SK-N-SH treated with all-trans-retinoic acid at 6 μM for 48 hours (cell line): Measurements from ENCODE around the gene FCAMR.

Experiments
- ATAC-seq: fragments of 200-7000 bp; cut with Tn5 transposase; 3 replicates; pipeline ENCODE4 v1.9.1; 2020; ENCODE audit warnings: mild to moderate bottlenecking, moderate library complexity
- ARNTL ChIP-seq: fragments of 450-650 bp; formaldehyde crosslinking; IDR thresholded peaks from 2 replicates; pipeline ENCODE4 v1.5.0; 2020; ENCODE audit warnings: low read depth, mild to moderate bottlenecking, moderate library complexity, borderline replicate concordance
- BACH2 ChIP-seq: fragments of 250-450 bp; sonication (Bioruptor Pico); IDR thresholded peaks from 2 replicates; pipeline ENCODE4 v1.9.0; 2021; ENCODE audit warnings: mild to moderate bottlenecking, borderline replicate concordance
- CREB5 ChIP-seq: fragments of 250-450 bp; sonication (Bioruptor Pico); IDR thresholded peaks from 2 replicates; pipeline ENCODE4 v1.5.1; 2020; ENCODE audit warnings: low read depth, mild to moderate bottlenecking, moderate library complexity
- CSDC2 ChIP-seq: fragments of 250-450 bp; sonication (Bioruptor Pico); IDR thresholded peaks from 2 replicates; pipeline ENCODE4 v1.5.0; 2020; ENCODE audit warnings: mild to moderate bottlenecking, moderate library complexity
- CSRNP3 ChIP-seq: fragments of 250-450 bp; sonication (Bioruptor Pico); IDR thresholded peaks from 2 replicates; pipeline ENCODE4 v1.5.1; 2021; ENCODE audit warnings: mild to moderate bottlenecking, moderate library complexity
- ESRRG ChIP-seq: fragments of 250-450 bp; sonication (Bioruptor Pico); IDR thresholded peaks from 2 replicates; pipeline ENCODE4 v1.6.1; 2021; ENCODE audit warnings: mild to moderate bottlenecking
- ISL1 ChIP-seq: fragments of 250-450 bp; sonication (Bioruptor Pico); IDR thresholded peaks from 2 replicates; pipeline ENCODE4 v2.1.2; 2022; ENCODE audit warnings: mild to moderate bottlenecking, moderate library complexity
- OSR1 ChIP-seq: fragments of 250-450 bp; sonication (Bioruptor Pico); IDR thresholded peaks from 2 replicates; pipeline ENCODE4 v1.8.0; 2022; ENCODE audit warnings: moderate library complexity, mild to moderate bottlenecking, inconsistent platforms
- PATZ1 ChIP-seq: fragments of 250-450 bp; sonication (Bioruptor Pico); IDR thresholded peaks from 2 replicates; pipeline ENCODE4 v1.8.0; 2020; ENCODE audit warnings: mild to moderate bottlenecking, moderate library complexity, borderline replicate concordance
- POU6F1 ChIP-seq: fragments of 250-450 bp; sonication (Bioruptor Pico); IDR thresholded peaks from 2 replicates; pipeline ENCODE4 v1.8.0; 2021; ENCODE audit warnings: low read depth, mild to moderate bottlenecking, moderate library complexity, borderline replicate concordance
- PPARA ChIP-seq: fragments of 250-450 bp; sonication (Bioruptor Pico); IDR thresholded peaks from 2 replicates; pipeline ENCODE4 v1.5.0; 2020; ENCODE audit warnings: mild to moderate bottlenecking, borderline replicate concordance
- RARB ChIP-seq: fragments of 250-450 bp; sonication (Bioruptor Pico); IDR thresholded peaks from 2 replicates; pipeline ENCODE4 v1.8.0; 2021; ENCODE audit warnings: mild to moderate bottlenecking, moderate library complexity
- SNAI2 ChIP-seq: fragments of 250-450 bp; sonication (Bioruptor Pico); IDR thresholded peaks from 2 replicates; pipeline ENCODE4 v1.5.0; 2020; ENCODE audit warnings: mild to moderate bottlenecking, moderate library complexity
- TCF4 ChIP-seq: fragments of 250-450 bp; sonication (Bioruptor Pico); IDR thresholded peaks from 2 replicates; pipeline ENCODE4 v1.8.0; 2021; ENCODE audit warnings: mild to moderate bottlenecking, moderate library complexity, borderline replicate concordance
- TSHZ2 ChIP-seq: fragments of 250-450 bp; sonication (Bioruptor Pico); IDR thresholded peaks from 2 replicates; pipeline ENCODE4 v1.5.0; 2020; ENCODE audit warnings: mild to moderate bottlenecking, moderate library complexity
- ZC3H10 ChIP-seq: fragments of 250-450 bp; sonication (Bioruptor Pico); IDR thresholded peaks from 2 replicates; pipeline ENCODE4 v1.5.1; 2021; ENCODE audit warnings: mild to moderate bottlenecking, moderate library complexity
- ZFP3 ChIP-seq: fragments of 250-450 bp; sonication (Bioruptor Pico); IDR thresholded peaks from 2 replicates; pipeline ENCODE4 v1.5.0; 2020; ENCODE audit warnings: mild to moderate bottlenecking, moderate library complexity
- ZFP30 ChIP-seq: fragments of 450-650 bp; formaldehyde crosslinking; IDR thresholded peaks from 2 replicates; pipeline ENCODE4 v1.5.0; 2022; ENCODE audit warnings: mild to moderate bottlenecking, moderate library complexity
- ZNF565 ChIP-seq: fragments of 450-650 bp; formaldehyde crosslinking; conservative IDR thresholded peaks from 2 replicates; pipeline ENCODE4 v1.5.0; 2020; ENCODE audit warnings: low read depth, mild to moderate bottlenecking, moderate library complexity
- ZNF70 ChIP-seq: fragments of 450-650 bp; formaldehyde crosslinking; IDR thresholded peaks from 2 replicates; pipeline ENCODE4 v1.5.0; 2020; ENCODE audit warnings: mild to moderate bottlenecking, moderate library complexity

Gene FCAMR

GRCh38 chr1:206916000-206916709 is 54.1 kb downstream of the FCAMR start:
- no peak for ATAC-seq

GRCh38 chr1:206915030-206915735 is 55.1 kb downstream of the FCAMR start:
- no peak for ATAC-seq
- TF ChIP-seq ZNF565 (no peak), ZNF70 (CRISPR knock-in tag) (no peak), ZC3H10 (CRISPR knock-in tag) (no peak), CREB5 (CRISPR knock-in tag) (no peak), TCF4 (CRISPR knock-in tag) (no peak), BACH2 (no peak)
- TF ChIP-seq, all 23 proteins: peak for 0

More at GRCh38 chr1:206916000-206916709, 54.1 kb downstream of the FCAMR start:
- TF ChIP-seq ARNTL = no peak
- no peak for TF ChIP-seq BACH2
- no peak for TF ChIP-seq ZFP3 (CRISPR knock-in tag)
- no peak for TF ChIP-seq ZC3H10 (CRISPR knock-in tag)
- no peak for TF ChIP-seq TSHZ2 (CRISPR knock-in tag)
- no peak for TF ChIP-seq CSRNP3 (CRISPR knock-in tag)
- no peak for TF ChIP-seq SNAI2 (CRISPR knock-in tag)
- TF ChIP-seq PATZ1 (CRISPR knock-in tag) = no peak
- TF ChIP-seq PPARA = no peak
- TF ChIP-seq ZFP30 (CRISPR knock-in tag) = no peak
- TF ChIP-seq ZNF565 = no peak
- TF ChIP-seq POU6F1 = no peak
- no peak for TF ChIP-seq ISL1 (CRISPR knock-in tag)
- TF ChIP-seq ZNF70 (CRISPR knock-in tag) = no peak

GRCh38 chr1:206913766-206914537 is 56.3 kb downstream of the FCAMR start:
- TF ChIP-seq ARNTL (no peak), BACH2 (no peak), ESRRG (CRISPR knock-in tag) (no peak), SNAI2 (CRISPR knock-in tag) (no peak), CSRNP3 (CRISPR knock-in tag) (no peak), CSDC2 (no peak), POU6F1 (no peak), OSR1 (no peak), RARB (CRISPR knock-in tag) (no peak), ZFP3 (CRISPR knock-in tag) (no peak), ZC3H10 (CRISPR knock-in tag) (no peak)
- ATAC-seq = no peak
